Stomach (tissue), 19 donors: ENCODE measurements around the gene GPR68. TPM values are rescaled to one million over a fixed set of nuclear protein-coding genes. Genes with fewer than 3 reads are reported as not detected.
A peak's percentile ranks its signal among the peaks of the same experiment; 100 is the strongest.

Experiments used
- DNase-seq, 2 donors: peaks; one replicate each; pipeline versions ENCODE4 v3.0.0 to v3.0.0-alpha.2; 2013 to 2019
- H3K27ac ChIP-seq, 5 donors: fragments of 200-600 bp in 4 of 5; sonication (generic) in 4 of 5; one replicate each; pipeline ENCODE4 v1.5.1; 2013 to 2019; ENCODE audit warnings: mild to moderate bottlenecking in 1 of 5, moderate library complexity in 1 of 5
- H3K27me3 ChIP-seq, 3 donors: fragments of 200-600 bp; sonication (generic); one replicate each; pipeline ENCODE4 v1.5.1; 2017 to 2019; ENCODE audit warnings: mixed run types in 1 of 3
- H3K36me3 ChIP-seq, 4 donors: fragments of 200-600 bp; sonication (generic); 1 replicate in 3 of 4; 2 replicates in 1 of 4; pipeline ENCODE4 v1.5.1; 2016 to 2019
- H3K4me1 ChIP-seq, 4 donors: fragments of 200-600 bp; sonication (generic); one replicate each; pipeline ENCODE4 v1.5.1; 2016 to 2019
- H3K4me3 ChIP-seq, 4 donors: fragments of 200-600 bp; sonication (generic) in 3 of 4; one replicate each; pipeline ENCODE4 v1.5.1; 2016 to 2019; ENCODE audit warnings: mild to moderate bottlenecking in 1 of 4
- H3K9me3 ChIP-seq, 4 donors: fragments of 200-600 bp; sonication (generic); one replicate each; pipeline ENCODE4 v1.5.1; 2016 to 2019
- CTCF ChIP-seq, 7 experiments: fragments of 450-650 bp in 4 of 7; fragments of 200-600 bp in 3 of 7; sonication (generic) in 3 of 7; IDR thresholded peaks; one replicate each; pipeline ENCODE4 v1.5.1; 2016 to 2019; ENCODE audit warnings: antibody characterized with exemption in 7 of 7, control low read depth in 2 of 7, mild to moderate bottlenecking in 1 of 7
- EP300 ChIP-seq: sonication (generic); formaldehyde crosslinking; IDR thresholded peaks from one replicate; pipeline ENCODE4 v1.6.1; 2017; ENCODE audit warnings: antibody characterized with exemption
- POLR2A ChIP-seq, 4 donors: fragments of 450-650 bp; IDR thresholded peaks; one replicate each; pipeline ENCODE4 v1.6.1; 2016; ENCODE audit warnings: antibody characterized with exemption in 4 of 4, control low read depth in 2 of 4, mild to moderate bottlenecking in 1 of 4, moderate library complexity in 1 of 4
- POLR2AphosphoS5 ChIP-seq, 3 donors: sonication (generic); formaldehyde crosslinking; IDR thresholded peaks; one replicate each; pipeline ENCODE4 v1.6.1; 2016; ENCODE audit warnings: antibody characterized with exemption in 3 of 3
- WGBS, 5 donors: extraction: QIAGEN DNeasy Blood & Tissue Kit in 3 of 5; methylation state at CpG; one replicate each; pipeline versions ENCODE4 v1.1.5 to v1.1.7; 2013 to 2018; 5-methylcytosine and 5-hydroxymethylcytosine counted together
- intact Hi-C: fragments of 100-400 bp; cut with DNase I; formaldehyde crosslinking; loops from one replicate; pipeline ENCODE4 v1.15.1; 2023; ENCODE audit warnings: low total_unique reads
- long read RNA-seq, 10 donors: transcript quantifications; one replicate each; lab custom pipeline, GENCODE V29; 2026
- polyA plus RNA-seq, 3 donors: library from polyadenylated mRNA; stranded (reverse); fragments of 200-250 nt; gene quantifications; one replicate each; pipeline ENCODE4 v1.2.3, GENCODE V29; 2013
- total RNA-seq, 5 donors: library from RNA; depleted of rRNA; stranded (reverse); fragments of >200 nt; gene quantifications; one replicate each; pipeline versions ENCODE4 v1.1.0 to v1.2.3, GENCODE V29; 2014 to 2016
- donor health status: healthy with polysubstance abuse.
- donor health status: Bipolar disorder and iron deficiency.
- donor health status: healthy.

Gene GPR68
- total RNA-seq (10 to 100 TPM in 2 of 5 donors, 1 to 10 TPM in 1, not detected in 2; 4.0 to 19.3 (median 11.0) TPM), polyA plus RNA-seq (10 to 100 TPM in 1 of 3 donors, 1 to 10 TPM in 2; 1.9 to 10.9 (median 7.2) TPM)
- long read RNA-seq, donor 1: 0 reads
- long read RNA-seq, donor 2, partial matches to known transcripts: 0 of 1 reads
- long read RNA-seq, donor 2, other reads (novel, unspliced or antisense): 0 of 1 reads
- long read RNA-seq, donor 3, partial matches to known transcripts: 0 of 1 reads
- long read RNA-seq, donor 3, other reads (novel, unspliced or antisense): 0 of 1 reads
- long read RNA-seq, donor 4: 0 reads
- long read RNA-seq, donor 5, partial matches to known transcripts: 0 of 1 reads
- long read RNA-seq, donor 5, other reads (novel, unspliced or antisense): 0 of 1 reads
- long read RNA-seq, donor 6, partial matches to known transcripts: 0 of 3 reads
- long read RNA-seq, donor 6, other reads (novel, unspliced or antisense): 0 of 3 reads
- long read RNA-seq, donor 7, partial matches to known transcripts: 0 of 2 reads
- long read RNA-seq, donor 7, other reads (novel, unspliced or antisense): 0 of 2 reads
- long read RNA-seq, donor 8: 0 reads
- long read RNA-seq, donor 9: 0 reads
- long read RNA-seq, donor 10: 0 reads

GRCh38 chr14:91244501-91244901 is at the start of gene GPR68:
Gene GPR68 (minus strand): TSS chr14:91244704. CDS start chr14:91235050, 9,654 bp downstream.
- peak in 1 of 3 donors; percentile 38 for TF ChIP-seq POLR2AphosphoS5 (IDR thresholded peaks at IDR 0.05)
- TF ChIP-seq EP300: no peak
- H3K27me3 ChIP-seq: no peaks in the 10 kb centered on the region
- 9 to 20% (median 11%) methylated on average over 11 to 12 of the region's 12 CpGs for WGBS, 5 donors
- intact Hi-C loops: no loop called here
- H3K27ac ChIP-seq: peak within 1 kb of the TSS; percentile 63 to 83 (median 71)
- DNase-seq: peak; percentile 57 to 82
- no peaks in the 10 kb centered on the region for H3K9me3 ChIP-seq
- H3K36me3 ChIP-seq: no peaks in the 10 kb centered on the region
- H3K4me1 ChIP-seq: peaks cover 0 to 37% (median 22%) of the 10 kb centered on the region in 4 donors
- H3K4me3 ChIP-seq: peak within 1 kb of the TSS; percentile 16 to 38 (median 19)

GRCh38 chr14:91294153-91294552 is 49.6 kb upstream of the GPR68 start:
- intact Hi-C loops: no loop called here
- Histone ChIP-seq H3K27ac (no peak overlapping the region), H3K9me3 (no peaks in the 10 kb centered on the region), H3K4me3 (no peak overlapping the region), H3K36me3 (peaks cover 5 to 93% (median 83%) of the 10 kb centered on the region in 4 donors), H3K4me1 (peaks cover 13 to 37% (median 20%) of the 10 kb centered on the region in 4 donors), H3K27me3 (no peaks in the 10 kb centered on the region)
- DNase-seq: no peak
- 78 to 93% (median 85%) methylated on average over 7 of the region's 7 CpGs for WGBS, 5 donors
- TF ChIP-seq POLR2A (IDR thresholded peaks at IDR 0.05): no peak
- TF ChIP-seq EP300: no peak
- TF ChIP-seq CTCF (IDR thresholded peaks at IDR 0.05): no peak
- TF ChIP-seq POLR2AphosphoS5 (IDR thresholded peaks at IDR 0.05): no peak

- 31 to 70% (median 50%) methylated on average over 10 to 12 of the region's 12 CpGs for WGBS, 5 donors
- H3K4me1 ChIP-seq: peaks cover 13 to 28% (median 20%) of the 10 kb centered on the region in 4 donors
- intact Hi-C loops: no loop called here
- no peaks in the 10 kb centered on the region for H3K27me3 ChIP-seq
- peaks cover 5 to 95% (median 86%) of the 10 kb centered on the region in 4 donors for H3K36me3 ChIP-seq
- no peak for DNase-seq
- TF ChIP-seq POLR2A (IDR thresholded peaks at IDR 0.05) (no peak), CTCF (IDR thresholded peaks at IDR 0.05) (no peak), POLR2AphosphoS5 (IDR thresholded peaks at IDR 0.05) (no peak), EP300 (no peak)
- H3K9me3 ChIP-seq: no peaks in the 10 kb centered on the region
- H3K4me3 ChIP-seq: no peak overlapping the region
- no peak overlapping the region for H3K27ac ChIP-seq
Observed at GRCh38 chr14:91293281-91293680, 48.8 kb upstream of the GPR68 start.

GRCh38 chr14:91292491-91292890 is 48.0 kb upstream of the GPR68 start:
- peak overlapping the region in 1 of 5 donors; percentile 75 for H3K27ac ChIP-seq
- no peak for DNase-seq
- no peak for TF ChIP-seq CTCF (IDR thresholded peaks at IDR 0.05)
- TF ChIP-seq POLR2A (IDR thresholded peaks at IDR 0.05): no peak
- no peak for TF ChIP-seq POLR2AphosphoS5 (IDR thresholded peaks at IDR 0.05)
- TF ChIP-seq EP300: no peak
- H3K9me3 ChIP-seq: no peaks in the 10 kb centered on the region
- peaks cover 13 to 26% (median 19%) of the 10 kb centered on the region in 4 donors for H3K4me1 ChIP-seq
- 86 to 91% (median 90%) methylated on average over 15 of the region's 15 CpGs for WGBS, 5 donors
- intact Hi-C loops: no loop called here
- H3K36me3 ChIP-seq: peaks cover 5 to 95% (median 87%) of the 10 kb centered on the region in 4 donors
- H3K4me3 ChIP-seq: no peak overlapping the region
- H3K27me3 ChIP-seq: no peaks in the 10 kb centered on the region
